IMR-90 (cell line): ENCODE measurements around the gene ARPC1A.

Experiments used
- CTCF ChIP-seq: conservative IDR thresholded peaks from 2 replicates; pipeline ENCODE4 v1.5.1; 2012; ENCODE audit warnings: mild to moderate bottlenecking, low read depth, low read length, improper control_type of control experiment
- RCOR1 ChIP-seq: IDR thresholded peaks from 2 replicates; pipeline ENCODE4 v1.6.1; 2012; ENCODE audit warnings: mild to moderate bottlenecking, low read length, improper control_type of control experiment; ENCODE audit not compliant: insufficient replicate concordance

GRCh38 chr7:99292127-99292526, 33.6 kb upstream of the ARPC1A start:
- TF ChIP-seq CTCF: no peak
- no peak for TF ChIP-seq RCOR1
